ENCODE results near the gene CADM3. TPM values are rescaled to one million over a fixed set of nuclear protein-coding genes. Genes with fewer than 3 reads are reported as not detected.

CADM3 gene
- total and polyA plus RNA-seq, 5 donors, result 6.1 to 13.2 (median 9.0) TPM

GRCh38 chr1:159228554-159228953, 57.1 kb downstream of the CADM3 start:
- ATAC-seq, result no peak
- H3K9me3 ChIP-seq (ENCODE audit: control insufficient read depth, low read length), result no peaks in the 10 kb centered on the region
- no peak for DNase-seq
- 45% methylated on average over 2 of the region's 2 CpGs for WGBS
- intact Hi-C loops (cut with DNase I), result no loop called here
- H3K4me1 ChIP-seq (ENCODE audit: control insufficient read depth, insufficient read depth, low read length), result no peaks in the 10 kb centered on the region
- H3K27me3 ChIP-seq (ENCODE audit: control insufficient read depth, insufficient read depth), result no peaks in the 10 kb centered on the region
- H3K27ac ChIP-seq (ENCODE audit: low read length), result no peak overlapping the region
- no peak overlapping the region for H3K4me3 ChIP-seq (ENCODE audit: low read length)

DNA sequence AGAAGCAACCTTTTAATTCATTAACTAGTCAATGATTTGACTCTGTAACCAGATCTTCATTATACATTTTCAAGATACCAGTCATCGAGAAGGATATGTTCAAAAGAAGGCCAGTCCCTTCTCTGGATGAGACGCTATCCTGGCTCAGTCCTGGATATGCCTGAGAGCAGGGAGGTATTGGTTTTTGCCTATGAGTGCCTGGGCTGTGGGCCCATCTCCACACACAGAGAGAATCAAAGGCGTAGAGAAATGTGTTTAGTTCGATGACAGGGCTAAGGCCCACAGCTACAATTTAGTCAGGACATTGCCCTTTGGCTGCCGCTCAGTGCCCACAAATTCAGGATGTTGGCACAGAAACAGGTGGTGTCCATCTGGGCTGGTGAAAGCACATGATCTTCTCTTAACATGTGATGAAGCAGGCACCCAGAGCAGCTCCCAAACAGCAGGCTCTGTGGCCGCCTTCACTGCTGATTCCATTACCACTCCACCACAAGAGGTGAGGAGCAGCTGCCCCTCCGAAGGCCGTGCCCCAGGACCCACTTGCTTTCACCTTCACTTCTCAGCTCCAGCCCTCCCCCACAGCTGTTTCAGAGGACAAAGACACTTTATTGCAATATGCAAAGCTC, 58.0 kb downstream of the CADM3 start:
- no peak for ATAC-seq
- Histone ChIP-seq H3K27ac (ENCODE audit: low read length) (no peak overlapping the region), H3K4me1 (ENCODE audit: control insufficient read depth, insufficient read depth, low read length) (no peaks in the 10 kb centered on the region), H3K9me3 (ENCODE audit: control insufficient read depth, low read length) (no peaks in the 10 kb centered on the region), H3K27me3 (ENCODE audit: control insufficient read depth, insufficient read depth) (no peaks in the 10 kb centered on the region), H3K4me3 (ENCODE audit: low read length) (no peak overlapping the region)
- WGBS, result 75% methylated on average over 8 of the region's 8 CpGs
- no peak for DNase-seq
- intact Hi-C loops (cut with DNase I), result no loop called here

- WGBS, result 10% methylated on average over 1 of the region's 1 CpG
- no peak for DNase-seq
These were observed 58.5 kb downstream of the CADM3 start for GRCh38 chr1:159229896-159230295.

DNA sequence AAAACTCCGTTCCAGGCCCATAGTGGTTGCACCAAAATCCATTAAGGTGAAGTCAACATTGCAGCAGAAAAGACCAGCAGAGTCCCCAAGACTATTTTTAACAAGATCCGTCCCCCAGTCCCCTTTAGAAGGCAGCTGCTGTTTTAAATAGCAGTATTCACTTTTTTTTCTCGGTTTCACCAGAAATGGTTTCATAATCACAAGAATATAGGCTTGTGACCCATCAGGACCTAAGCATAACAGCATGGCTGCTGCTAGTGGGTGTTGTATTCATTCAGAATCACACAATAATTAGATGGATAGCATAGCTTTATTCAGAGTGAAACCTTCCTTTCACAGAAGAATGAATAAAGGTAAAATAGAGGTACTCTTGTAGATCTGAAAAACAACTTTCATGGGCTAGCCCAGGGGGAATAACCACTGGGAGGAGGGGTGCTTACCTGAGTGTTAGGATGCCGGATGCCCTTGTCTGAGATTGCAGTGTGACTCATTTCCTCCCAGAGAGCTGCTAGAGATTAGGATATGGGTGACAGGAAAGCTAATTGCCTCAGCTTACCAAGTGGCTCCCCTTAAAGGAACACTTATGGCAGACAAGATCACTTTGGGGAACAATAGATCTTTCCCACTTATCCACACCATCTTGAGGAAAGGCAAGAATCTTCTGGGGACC, 68.3 kb downstream of the CADM3 start:
- 64% methylated on average over 4 of the region's 4 CpGs for WGBS
- Histone ChIP-seq H3K27ac (ENCODE audit: low read length) (no peak overlapping the region), H3K9me3 (ENCODE audit: control insufficient read depth, low read length) (no peaks in the 10 kb centered on the region), H3K27me3 (ENCODE audit: control insufficient read depth, insufficient read depth) (no peaks in the 10 kb centered on the region), H3K4me3 (ENCODE audit: low read length) (no peak overlapping the region), H3K4me1 (ENCODE audit: control insufficient read depth, insufficient read depth, low read length) (no peaks in the 10 kb centered on the region)
- no peak for DNase-seq
- intact Hi-C loops (cut with DNase I), result no loop called here
- ATAC-seq, result no peak

More at GRCh38 chr1:159229896-159230295, 58.5 kb downstream of the CADM3 start:
- Histone ChIP-seq H3K27me3 (ENCODE audit: control insufficient read depth, insufficient read depth) (no peaks in the 10 kb centered on the region), H3K27ac (ENCODE audit: low read length) (no peak overlapping the region), H3K4me3 (ENCODE audit: low read length) (no peak overlapping the region), H3K9me3 (ENCODE audit: control insufficient read depth, low read length) (no peaks in the 10 kb centered on the region), H3K4me1 (ENCODE audit: control insufficient read depth, insufficient read depth, low read length) (no peaks in the 10 kb centered on the region)
- intact Hi-C loops (cut with DNase I), result no loop called here
- no peak for ATAC-seq

GRCh38 chr1:159247266-159247665, 75.9 kb downstream of the CADM3 start:
- no peak overlapping the region for H3K4me3 ChIP-seq (ENCODE audit: low read length)
- no peak for DNase-seq
- no peak overlapping the region for H3K27ac ChIP-seq (ENCODE audit: low read length)
- no peak for ATAC-seq
- H3K9me3 ChIP-seq (ENCODE audit: control insufficient read depth, low read length), result no peaks in the 10 kb centered on the region
- no peaks in the 10 kb centered on the region for H3K27me3 ChIP-seq (ENCODE audit: control insufficient read depth, insufficient read depth)
- whole genome bisulfite sequencing, result 95% methylated on average over 3 of the region's 3 CpGs
- intact Hi-C loops (cut with DNase I), result no loop called here
- H3K4me1 ChIP-seq (ENCODE audit: control insufficient read depth, insufficient read depth, low read length), result no peaks in the 10 kb centered on the region

DNA sequence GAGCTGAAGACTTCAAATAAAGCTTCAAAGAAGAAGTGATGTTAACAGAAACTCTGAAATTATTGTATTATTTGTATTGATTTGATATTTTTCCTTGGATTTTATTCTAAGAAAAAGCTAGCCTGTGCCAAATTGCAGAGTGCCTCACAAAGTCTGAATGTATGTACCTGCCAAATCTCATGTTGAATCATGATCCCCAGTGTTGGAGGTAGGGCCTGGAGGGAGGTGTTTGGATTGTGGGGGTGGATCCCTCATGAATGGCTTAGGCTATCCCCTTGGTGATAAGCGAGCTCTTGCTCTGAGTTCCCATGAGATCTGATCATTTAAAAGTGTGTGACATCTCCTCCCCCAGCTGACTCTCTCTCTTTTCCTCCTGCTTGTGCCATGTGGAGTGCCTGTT, 76.9 kb downstream of the CADM3 start:
- Histone ChIP-seq H3K27me3 (ENCODE audit: control insufficient read depth, insufficient read depth) (no peaks in the 10 kb centered on the region), H3K9me3 (ENCODE audit: control insufficient read depth, low read length) (no peaks in the 10 kb centered on the region), H3K27ac (ENCODE audit: low read length) (no peak overlapping the region), H3K4me3 (ENCODE audit: low read length) (no peak overlapping the region), H3K4me1 (ENCODE audit: control insufficient read depth, insufficient read depth, low read length) (no peaks in the 10 kb centered on the region)
- intact Hi-C loops (cut with DNase I), result no loop called here
- 42% methylated on average over 1 of the region's 1 CpG for WGBS
- DNase-seq (no peak), ATAC-seq (no peak)

DNA sequence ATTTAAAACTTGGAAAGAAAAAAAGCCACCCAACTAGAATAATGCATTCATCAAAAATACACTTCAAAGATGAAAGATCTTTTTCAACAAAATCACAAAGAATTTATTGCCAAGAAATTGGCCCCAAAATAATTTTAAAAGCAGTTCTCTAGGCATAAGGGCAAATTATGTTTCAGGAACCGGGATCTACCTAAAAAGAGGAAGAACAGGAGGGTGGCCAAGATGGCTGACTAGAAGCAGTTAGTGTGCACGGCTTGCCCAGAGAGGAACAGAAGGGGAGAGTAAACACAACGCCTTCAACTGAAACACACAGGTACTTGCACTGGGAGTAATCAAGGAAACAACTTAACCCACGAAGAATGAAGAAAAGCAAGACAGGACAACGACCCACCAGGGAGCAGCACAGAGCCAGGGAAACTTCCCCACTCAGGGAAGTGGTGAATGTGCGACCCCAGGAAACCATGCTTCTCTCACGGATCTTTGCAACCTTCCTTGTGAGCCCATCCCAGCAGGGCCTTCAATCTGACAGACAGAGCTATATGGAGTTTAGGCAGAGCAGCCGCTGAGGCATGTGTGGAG, 79.3 kb downstream of the CADM3 start:
- DNase-seq, result no peak
- WGBS, result 60% methylated on average over 8 of the region's 8 CpGs

More for the DNA sequence above, 79.3 kb downstream of the CADM3 start:
- intact Hi-C loops (cut with DNase I), result no loop called here
- no peaks in the 10 kb centered on the region for H3K9me3 ChIP-seq (ENCODE audit: control insufficient read depth, low read length)
- H3K4me3 ChIP-seq (ENCODE audit: low read length), result no peak overlapping the region
- H3K27ac ChIP-seq (ENCODE audit: low read length), result no peak overlapping the region
- H3K4me1 ChIP-seq (ENCODE audit: control insufficient read depth, insufficient read depth, low read length), result no peaks in the 10 kb centered on the region
- H3K27me3 ChIP-seq (ENCODE audit: control insufficient read depth, insufficient read depth), result no peaks in the 10 kb centered on the region
- ATAC-seq, result no peak

Other genes starting within 250 kb of the CADM3 start
- under 1 TPM in 3 of 4 donors, not detected in 1; 0.56 to 0.66 (median 0.62) TPM for gene PYHIN1, start 240.1 kb upstream of the CADM3 start, total RNA-seq
- 0.20 TPM for gene PYHIN1, start 240.1 kb upstream of the CADM3 start, polyA plus RNA-seq
- gene IFI16, start 161.7 kb upstream of the CADM3 start, total RNA-seq, result 10 to 100 TPM; 29.5 to 43.1 (median 34.1) TPM
- 34.1 TPM for gene IFI16, start 161.7 kb upstream of the CADM3 start, polyA plus RNA-seq
- under 1 TPM in 1 of 4 donors, not detected in 3; 0.23 TPM for gene AIM2, start 94.8 kb upstream of the CADM3 start, total RNA-seq
- gene AIM2, start 94.8 kb upstream of the CADM3 start, polyA plus RNA-seq, result 0.09 TPM
- 10 to 100 TPM in 1 of 4 donors, 1 to 10 TPM in 3; 2.7 to 17.9 (median 4.0) TPM for gene ACKR1, start 33.3 kb downstream of the CADM3 start, total RNA-seq
- 13.1 TPM for gene ACKR1, start 33.3 kb downstream of the CADM3 start, polyA plus RNA-seq
- gene FCER1A, start 130.7 kb downstream of the CADM3 start, total RNA-seq, result 1 to 10 TPM in 1 of 4 donors, under 1 TPM in 3; 0.20 to 1.7 (median 0.68) TPM
- not detected for gene FCER1A, start 130.7 kb downstream of the CADM3 start, polyA plus RNA-seq